K562 (cell line): ENCODE results near the gene WASF2.

ENCODE experiments used
- CEBPB ChIP-seq: fragments of 450-650 bp; IDR thresholded peaks from 2 replicates; pipeline ENCODE4 v1.6.1; 2016; ENCODE audit warnings: missing genetic modification characterization, missing compliant biosample characterization
- DNMT1 ChIP-seq: fragments of 450-650 bp; IDR thresholded peaks from 2 replicates; pipeline ENCODE4 v1.6.1; 2016; ENCODE audit warnings: antibody characterized with exemption, mild to moderate bottlenecking
- JUND ChIP-seq, 2 experiments: IDR thresholded peaks; 2 replicates in 1 of 2; 3 replicates in 1 of 2; pipeline ENCODE4 v1.6.1; 2011; ENCODE audit warnings: borderline replicate concordance in 2 of 2, low read depth in 2 of 2, low read length in 2 of 2, improper control_type of control experiment in 1 of 2, missing biosample characterization in 1 of 2, missing genetic modification characterization in 1 of 2, missing genetic modification reagents in 1 of 2
- NUFIP1 ChIP-seq: fragments of 450-650 bp; IDR thresholded peaks from 2 replicates; pipeline ENCODE4 v1.6.1; 2018; ENCODE audit not compliant: partially characterized antibody
- POLR2AphosphoS5 ChIP-seq: IDR thresholded peaks from 2 replicates; pipeline ENCODE4 v1.6.1; 2011; ENCODE audit warnings: mild to moderate bottlenecking, low read depth, low read length, moderate library complexity; ENCODE audit not compliant: control insufficient read depth, insufficient read depth
- SMC3 ChIP-seq: conservative IDR thresholded peaks from 2 replicates; pipeline ENCODE4 v1.6.1; 2011; ENCODE audit warnings: low read depth, low read length, improper control_type of control experiment; ENCODE audit not compliant: insufficient read depth
- TEAD4 ChIP-seq, 2 experiments: sonication (generic) in 1 of 2; formaldehyde crosslinking in 1 of 2; IDR thresholded peaks; 2 replicates each; pipeline versions ENCODE4 v1.6.1 to v1.8.0; 2012 to 2022; ENCODE audit warnings: borderline replicate concordance in 1 of 2, inconsistent platforms in 1 of 2, low read length in 1 of 2, mild to moderate bottlenecking in 1 of 2, missing genetic modification reagents in 1 of 2
- THAP12 ChIP-seq: fragments of 250-450 bp; sonication (Bioruptor Pico); IDR thresholded peaks from 2 replicates; pipeline ENCODE4 v1.9.0; 2021; ENCODE audit warnings: mild to moderate bottlenecking, inconsistent platforms
- ZNF217 ChIP-seq: sonication (generic); formaldehyde crosslinking; IDR thresholded peaks from 2 replicates; pipeline ENCODE4 v1.8.0; 2022; ENCODE audit warnings: mild to moderate bottlenecking, missing genetic modification reagents
- TF ChIP-seq, protein P1 (sequence below), 3 experiments: IDR thresholded peaks in 2 of 3; conservative IDR thresholded peaks in 1 of 3; 2 replicates each; pipeline ENCODE4 v1.5.1; 2011 to 2012; ENCODE audit warnings: low read length in 3 of 3, mild to moderate bottlenecking in 3 of 3, control low read depth in 2 of 3, improper control_type of control experiment in 1 of 3, inconsistent platforms in 1 of 3, low read depth in 1 of 3, mixed read lengths in 1 of 3, moderate library complexity in 1 of 3; ENCODE audit not compliant: insufficient read depth in 2 of 3
- TF ChIP-seq, protein P2 (sequence below): sonication (generic); formaldehyde crosslinking; IDR thresholded peaks from 2 replicates; pipeline ENCODE4 v1.8.0; 2022; ENCODE audit warnings: missing genetic modification reagents, mild to moderate bottlenecking, moderate library complexity, borderline replicate concordance

DNA sequence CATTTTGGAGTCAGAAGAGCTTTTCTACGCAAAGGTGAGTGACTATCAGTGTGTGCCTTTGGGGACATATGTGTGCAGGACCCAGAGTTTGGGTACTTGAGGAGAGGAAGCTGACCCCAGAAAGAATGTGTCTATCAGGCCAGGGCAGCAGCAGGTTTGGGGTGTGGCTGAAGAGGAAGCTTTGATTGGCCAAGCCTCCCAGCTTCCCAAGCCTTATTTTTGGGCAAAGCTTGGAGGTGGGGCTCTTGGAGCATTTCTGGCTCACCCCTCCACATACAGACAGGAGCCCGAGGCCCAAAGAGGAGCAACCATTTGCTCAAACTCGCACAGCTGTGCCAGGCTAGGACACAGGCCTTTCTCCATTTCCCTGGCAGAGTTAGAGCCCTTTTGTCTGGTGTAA lies 92.9 kb downstream of the WASF2 start:
- TF ChIP-seq DNMT1 (no peak), TEAD4 (IDR thresholded peaks at IDR 0.05; ENCODE audit: low read length) (no peak), TEAD4 (CRISPR knock-in tag; IDR thresholded peaks at IDR 0.05; ENCODE audit: borderline replicate concordance) (no peak), JUND (IDR thresholded peaks at IDR 0.05; ENCODE audit: borderline replicate concordance, low read depth, low read length) (no peak), JUND (tag; IDR thresholded peaks at IDR 0.05; ENCODE audit: borderline replicate concordance, low read depth, low read length) (no peak), CEBPB (tag) (no peak), NUFIP1 (no peak), THAP12 (CRISPR knock-in tag) (no peak), POLR2AphosphoS5 (no peak), SMC3 (no peak), ZNF217 (no peak)
- TF ChIP-seq, protein P1, sequence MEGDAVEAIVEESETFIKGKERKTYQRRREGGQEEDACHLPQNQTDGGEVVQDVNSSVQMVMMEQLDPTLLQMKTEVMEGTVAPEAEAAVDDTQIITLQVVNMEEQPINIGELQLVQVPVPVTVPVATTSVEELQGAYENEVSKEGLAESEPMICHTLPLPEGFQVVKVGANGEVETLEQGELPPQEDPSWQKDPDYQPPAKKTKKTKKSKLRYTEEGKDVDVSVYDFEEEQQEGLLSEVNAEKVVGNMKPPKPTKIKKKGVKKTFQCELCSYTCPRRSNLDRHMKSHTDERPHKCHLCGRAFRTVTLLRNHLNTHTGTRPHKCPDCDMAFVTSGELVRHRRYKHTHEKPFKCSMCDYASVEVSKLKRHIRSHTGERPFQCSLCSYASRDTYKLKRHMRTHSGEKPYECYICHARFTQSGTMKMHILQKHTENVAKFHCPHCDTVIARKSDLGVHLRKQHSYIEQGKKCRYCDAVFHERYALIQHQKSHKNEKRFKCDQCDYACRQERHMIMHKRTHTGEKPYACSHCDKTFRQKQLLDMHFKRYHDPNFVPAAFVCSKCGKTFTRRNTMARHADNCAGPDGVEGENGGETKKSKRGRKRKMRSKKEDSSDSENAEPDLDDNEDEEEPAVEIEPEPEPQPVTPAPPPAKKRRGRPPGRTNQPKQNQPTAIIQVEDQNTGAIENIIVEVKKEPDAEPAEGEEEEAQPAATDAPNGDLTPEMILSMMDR (IDR thresholded peaks at IDR 0.05 in 2 of 3, conservative IDR thresholded peaks at IDR 0.05 in 1 of 3; ENCODE audit: insufficient read depth in 2 of 3, low read depth in 1 of 3, low read length in 3 of 3), result no peak
- TF ChIP-seq, protein P2, sequence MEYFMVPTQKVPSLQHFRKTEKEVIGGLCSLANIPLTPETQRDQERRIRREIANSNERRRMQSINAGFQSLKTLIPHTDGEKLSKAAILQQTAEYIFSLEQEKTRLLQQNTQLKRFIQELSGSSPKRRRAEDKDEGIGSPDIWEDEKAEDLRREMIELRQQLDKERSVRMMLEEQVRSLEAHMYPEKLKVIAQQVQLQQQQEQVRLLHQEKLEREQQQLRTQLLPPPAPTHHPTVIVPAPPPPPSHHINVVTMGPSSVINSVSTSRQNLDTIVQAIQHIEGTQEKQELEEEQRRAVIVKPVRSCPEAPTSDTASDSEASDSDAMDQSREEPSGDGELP (CRISPR knock-in tag), result no peak
